C4-2B (cell line): ENCODE data around the gene PLCG1.

Source experiments
- ZFX ChIP-seq: fragments of 450-650 bp; IDR thresholded peaks from 2 replicates; pipeline ENCODE4 v1.6.1; 2017
- TF ChIP-seq, protein P1 (sequence below): fragments of 450-650 bp; conservative IDR thresholded peaks from 2 replicates; pipeline ENCODE4 v1.5.1; 2017; ENCODE audit warnings: mild to moderate bottlenecking

DNA sequence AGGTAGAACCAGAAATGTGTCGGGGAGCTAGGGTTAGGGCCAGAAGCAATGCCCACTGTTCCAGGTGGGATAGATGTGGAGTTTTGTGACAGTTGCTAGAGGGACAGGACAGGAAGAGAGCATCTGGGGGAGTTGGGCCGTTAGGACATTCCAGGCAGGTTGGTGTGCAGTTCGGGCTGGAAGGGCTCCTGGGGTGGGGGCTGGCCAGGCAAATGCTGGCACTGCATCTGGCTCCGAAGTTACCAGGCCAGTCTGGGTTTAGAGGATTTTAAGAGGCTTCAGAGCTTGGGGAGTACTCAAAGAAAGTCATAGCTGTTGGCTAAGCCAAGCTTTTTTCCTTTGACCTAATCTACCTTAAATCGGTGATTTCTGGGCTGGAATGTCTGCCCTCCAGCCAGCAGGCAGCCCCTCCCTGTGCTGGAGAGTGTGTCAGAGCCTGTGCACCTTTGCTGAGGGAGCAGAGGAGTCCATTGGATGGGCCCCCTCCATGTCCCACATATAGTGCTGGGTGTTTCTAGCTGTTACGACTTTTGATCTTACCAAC, 20.8 kb downstream of the PLCG1 start:
- TF ChIP-seq, protein P1, sequence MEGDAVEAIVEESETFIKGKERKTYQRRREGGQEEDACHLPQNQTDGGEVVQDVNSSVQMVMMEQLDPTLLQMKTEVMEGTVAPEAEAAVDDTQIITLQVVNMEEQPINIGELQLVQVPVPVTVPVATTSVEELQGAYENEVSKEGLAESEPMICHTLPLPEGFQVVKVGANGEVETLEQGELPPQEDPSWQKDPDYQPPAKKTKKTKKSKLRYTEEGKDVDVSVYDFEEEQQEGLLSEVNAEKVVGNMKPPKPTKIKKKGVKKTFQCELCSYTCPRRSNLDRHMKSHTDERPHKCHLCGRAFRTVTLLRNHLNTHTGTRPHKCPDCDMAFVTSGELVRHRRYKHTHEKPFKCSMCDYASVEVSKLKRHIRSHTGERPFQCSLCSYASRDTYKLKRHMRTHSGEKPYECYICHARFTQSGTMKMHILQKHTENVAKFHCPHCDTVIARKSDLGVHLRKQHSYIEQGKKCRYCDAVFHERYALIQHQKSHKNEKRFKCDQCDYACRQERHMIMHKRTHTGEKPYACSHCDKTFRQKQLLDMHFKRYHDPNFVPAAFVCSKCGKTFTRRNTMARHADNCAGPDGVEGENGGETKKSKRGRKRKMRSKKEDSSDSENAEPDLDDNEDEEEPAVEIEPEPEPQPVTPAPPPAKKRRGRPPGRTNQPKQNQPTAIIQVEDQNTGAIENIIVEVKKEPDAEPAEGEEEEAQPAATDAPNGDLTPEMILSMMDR = no peak
- TF ChIP-seq ZFX = no peak
